GM23338 (cell line): Measurements from ENCODE around the gene PRKCG. TPM values are rescaled to one million over a fixed set of nuclear protein-coding genes. Genes with fewer than 3 reads are reported as not detected.

ENCODE experiments used
- ATAC-seq: fragments of 200-7000 bp; cut with Tn5 transposase; 3 replicates; pipeline ENCODE4 v1.9.1; 2020
- DNase-seq: peaks from one replicate; pipeline ENCODE4 v3.0.0-alpha.2; 2015; ENCODE audit warnings: low spot score
- H2AFZ ChIP-seq: fragments of 200-600 bp; sonication (generic); 2 replicates; pipeline ENCODE4 v1.8.0; 2016; ENCODE audit warnings: antibody characterized with exemption, mild to moderate bottlenecking, moderate library complexity
- H3F3A ChIP-seq: fragments of 200-600 bp; sonication (generic); replicated peaks from 2 replicates; pipeline ENCODE4 v1.8.0; 2017; ENCODE audit warnings: antibody characterized with exemption, mixed run types, low read depth
- H3K27ac ChIP-seq: fragments of 200-600 bp; sonication (generic); 2 replicates; pipeline ENCODE4 v1.6.1; 2016; ENCODE audit warnings: low read depth
- H3K27me3 ChIP-seq: fragments of 200-600 bp; sonication (generic); 2 replicates; pipeline ENCODE4 v1.8.0; 2016; ENCODE audit warnings: mild to moderate bottlenecking, mixed run types, moderate library complexity; ENCODE audit not compliant: insufficient read depth
- H3K36me3 ChIP-seq: fragments of 200-600 bp; sonication (generic); 2 replicates; pipeline ENCODE4 v1.8.0; 2016; ENCODE audit warnings: mild to moderate bottlenecking; ENCODE audit not compliant: insufficient read depth
- H3K4me1 ChIP-seq: fragments of 200-600 bp; sonication (generic); 2 replicates; pipeline ENCODE4 v1.8.0; 2016; ENCODE audit warnings: mild to moderate bottlenecking, moderate library complexity; ENCODE audit not compliant: insufficient read depth
- H3K4me2 ChIP-seq: fragments of 200-600 bp; sonication (generic); 2 replicates; pipeline ENCODE4 v1.7.1; 2017; ENCODE audit warnings: mixed run types
- H3K4me3 ChIP-seq: fragments of 200-600 bp; sonication (generic); 2 replicates; pipeline ENCODE4 v1.6.1; 2016; ENCODE audit warnings: mixed run types
- H3K79me2 ChIP-seq: fragments of 200-600 bp; sonication (generic); replicated peaks from 2 replicates; pipeline ENCODE4 v1.8.0; 2017; ENCODE audit warnings: mild to moderate bottlenecking; ENCODE audit not compliant: insufficient read depth
- H3K9me2 ChIP-seq: fragments of 200-600 bp; sonication (generic); 2 replicates; pipeline ENCODE4 v1.8.0; 2017; ENCODE audit not compliant: insufficient read depth
- H4K20me1 ChIP-seq: fragments of 200-600 bp; sonication (generic); replicated peaks from 2 replicates; pipeline ENCODE4 v1.8.0; 2017; ENCODE audit warnings: mild to moderate bottlenecking; ENCODE audit not compliant: insufficient read depth
- H3K27ac Mint-ChIP-seq: 2 replicates; pipeline ENCODE4 v1.8.0; 2020; ENCODE audit warnings: inconsistent platforms, mild to moderate bottlenecking, moderate library complexity, mixed read lengths
- H3K27me3 Mint-ChIP-seq: 3 replicates; pipeline ENCODE4 v1.8.0; 2022; ENCODE audit warnings: low read depth, mild to moderate bottlenecking, moderate library complexity, mixed read lengths, inconsistent platforms; ENCODE audit not compliant: insufficient read depth, poor library complexity
- H3K36me3 Mint-ChIP-seq: 3 replicates; pipeline ENCODE4 v1.8.0; 2021; ENCODE audit warnings: low read depth, mild to moderate bottlenecking, inconsistent platforms, moderate library complexity, mixed read lengths
- H3K4me1 Mint-ChIP-seq: 3 replicates; pipeline ENCODE4 v1.8.0; 2020; ENCODE audit warnings: mild to moderate bottlenecking, inconsistent platforms, mixed read lengths
- H3K4me3 Mint-ChIP-seq: 3 replicates; pipeline ENCODE4 v1.8.0; 2021; ENCODE audit warnings: moderate library complexity, mild to moderate bottlenecking, inconsistent platforms, mixed read lengths
- H3K9me3 Mint-ChIP-seq: 3 replicates; pipeline ENCODE4 v1.8.0; 2020; ENCODE audit warnings: moderate library complexity, mild to moderate bottlenecking, inconsistent platforms, mixed read lengths
- CREB1 ChIP-seq: fragments of 250-450 bp; sonication (Bioruptor Pico); IDR thresholded peaks from 2 replicates; pipeline ENCODE4 v1.5.0; 2020; ENCODE audit warnings: low read depth, mild to moderate bottlenecking, moderate library complexity
- CTCF ChIP-seq, 2 experiments: fragments of 200-600 bp in 1 of 2; sonication (generic) in 1 of 2; conservative IDR thresholded peaks; 2 replicates each; pipeline versions ENCODE4 v1.5.1 to v1.6.1; 2016 to 2017; ENCODE audit warnings: antibody characterized with exemption in 2 of 2, low read depth in 2 of 2, mild to moderate bottlenecking in 2 of 2, moderate library complexity in 1 of 2
- ETS1 ChIP-seq: IDR thresholded peaks from 2 replicates; pipeline ENCODE4 v1.6.1; 2016; ENCODE audit warnings: antibody characterized with exemption
- EZH2 ChIP-seq: fragments of 200-600 bp; sonication (generic); IDR thresholded peaks from one replicate; pipeline ENCODE4 v1.8.0; 2017; ENCODE audit warnings: antibody characterized with exemption, mild to moderate bottlenecking, low read depth; ENCODE audit not compliant: unreplicated experiment
- EZH2phosphoT487 ChIP-seq: fragments of 200-600 bp; sonication (generic); IDR thresholded peaks from one replicate; pipeline ENCODE4 v1.8.1; 2018; ENCODE audit warnings: antibody characterized with exemption; ENCODE audit not compliant: unreplicated experiment
- NANOG ChIP-seq: IDR thresholded peaks from 2 replicates; pipeline ENCODE4 v1.6.1; 2016; ENCODE audit warnings: antibody characterized with exemption, borderline replicate concordance
- POLR2AphosphoS5 ChIP-seq: IDR thresholded peaks from 2 replicates; pipeline ENCODE4 v1.6.1; 2016; ENCODE audit warnings: antibody characterized with exemption, low read depth
- ZNF114 ChIP-seq: fragments of 250-450 bp; sonication (Bioruptor Pico); IDR thresholded peaks from 2 replicates; pipeline ENCODE4 v1.5.0; 2020; ENCODE audit warnings: mild to moderate bottlenecking, moderate library complexity
- ZNF331 ChIP-seq: fragments of 250-450 bp; sonication (Bioruptor Pico); IDR thresholded peaks from 2 replicates; pipeline ENCODE4 v1.5.0; 2020; ENCODE audit warnings: low read depth, mild to moderate bottlenecking, moderate library complexity
- polyA plus RNA-seq: library from polyadenylated mRNA; unstranded; fragments of >200 nt; fragmentation: Nextera tagmentation; extraction: Ambion mirVana; gene quantifications from 2 replicates; pipeline ENCODE4 v1.2.1, GENCODE V29; 2016
- total RNA-seq: library from RNA; depleted of rRNA; stranded (reverse); fragments of >200 nt; shearing (Covaris generic); gene quantifications from 2 replicates; pipeline ENCODE4 v1.2.3, GENCODE V29; 2014

PRKCG gene
- total and polyA plus RNA-seq, 2 experiments from 2014 or later: 15.4 to 15.9 TPM

GRCh38 chr19:53906211-53907192 lies 24.5 kb downstream of the PRKCG start:
- Histone ChIP-seq H3K36me3 (no peaks in the 10 kb centered on the region), H3K4me1 (peaks cover 12% of the 10 kb centered on the region; the same call in 1 of the 2 replicates), H3K4me2 (peak overlapping the region; percentile 95), H3K27ac (no peak overlapping the region), H3F3A (peaks cover 19% of the 10 kb centered on the region; the same call in 1 of the 2 replicates), H3K9me2 (no peaks in the 10 kb centered on the region), H2AFZ (peak overlapping the region; percentile 83), H4K20me1 (no peaks in the 10 kb centered on the region; the same call in 1 of the 2 replicates), H3K27me3 (peaks cover 41% of the 10 kb centered on the region), H3K79me2 (peaks cover 13% of the 10 kb centered on the region), H3K4me3 (peak overlapping the region; percentile 77)
- ATAC-seq (peak; percentile 26), DNase-seq (peak; percentile 81)
- H3K27me3 Mint-ChIP-seq: peaks cover 56% of the 10 kb centered on the region
- peak overlapping the region; percentile 79 for H3K4me3 Mint-ChIP-seq
- TF ChIP-seq ETS1 (no peak), EZH2phosphoT487 (no peak), POLR2AphosphoS5 (0 out of 2 replicates have a peak, but pooled peaks have one; percentile 14), CTCF (conservative IDR thresholded peaks at IDR 0.05; ENCODE audit: low read depth in 2 of 2) (peak; percentile 74 to 79), EZH2 (no peak)
- peaks cover 6% of the 10 kb centered on the region; the same call in 2 of the 3 replicates for H3K9me3 Mint-ChIP-seq
- H3K4me1 Mint-ChIP-seq: peaks cover 40% of the 10 kb centered on the region
- no peak overlapping the region for H3K27ac Mint-ChIP-seq
- H3K36me3 Mint-ChIP-seq: peaks cover 3% of the 10 kb centered on the region; the same call in 2 of the 3 replicates

- TF ChIP-seq ZNF331 (CRISPR knock-in tag): no peak
- TF ChIP-seq NANOG: no peak
- no peak for TF ChIP-seq EZH2phosphoT487
- no peak for TF ChIP-seq EZH2
- TF ChIP-seq CREB1 (CRISPR knock-in tag): no peak
- no peak for TF ChIP-seq ETS1
- no peak for TF ChIP-seq ZNF114 (CRISPR knock-in tag)
- Histone ChIP-seq H3K9me2 (no peaks in the 10 kb centered on the region), H3K4me1 (peaks cover 12% of the 10 kb centered on the region; the same call in 1 of the 2 replicates), H3K79me2 (peaks cover 17% of the 10 kb centered on the region), H3K4me3 (peak overlapping the region; percentile 77), H3K36me3 (no peaks in the 10 kb centered on the region), H4K20me1 (no peaks in the 10 kb centered on the region; the same call in 1 of the 2 replicates), H3K27ac (no peak overlapping the region), H3K4me2 (peak overlapping the region; percentile 95), H3F3A (peaks cover 19% of the 10 kb centered on the region; the same call in 1 of the 2 replicates), H3K27me3 (peaks cover 41% of the 10 kb centered on the region), H2AFZ (no peak overlapping the region; the same call in 1 of the 2 replicates)
- ATAC-seq (peak; percentile 3; the same call in 1 of the 3 replicates), DNase-seq (peak; percentile 55)
- Mint-ChIP-seq H3K27ac (no peak overlapping the region), H3K36me3 (peaks cover 7% of the 10 kb centered on the region; the same call in 2 of the 3 replicates), H3K4me1 (peaks cover 43% of the 10 kb centered on the region), H3K4me3 (peak overlapping the region; percentile 79), H3K27me3 (peaks cover 59% of the 10 kb centered on the region), H3K9me3 (peaks cover 6% of the 10 kb centered on the region; the same call in 2 of the 3 replicates)
Observed at GRCh38 chr19:53907193-53907581, 25.2 kb downstream of the PRKCG start.
